Stomach smooth muscle (tissue), 2 donors: ENCODE data around the gene ADARB2.

ENCODE experiments used
- H3K27ac ChIP-seq: one replicate; pipeline ENCODE4 v1.7.0; 2013; ENCODE audit warnings: mild to moderate bottlenecking, low read length, inconsistent platforms
- H3K27me3 ChIP-seq, 2 donors: one replicate each; pipeline ENCODE4 v1.7.0; 2013; ENCODE audit warnings: low read length in 2 of 2; ENCODE audit not compliant: insufficient read depth in 2 of 2, control insufficient read depth in 1 of 2
- H3K36me3 ChIP-seq, 2 donors: one replicate each; pipeline ENCODE4 v1.7.0; 2013; ENCODE audit warnings: low read length in 2 of 2; ENCODE audit not compliant: control insufficient read depth in 2 of 2, insufficient read depth in 2 of 2
- H3K4me1 ChIP-seq: one replicate; pipeline ENCODE4 v1.7.0; 2013; ENCODE audit warnings: low read length; ENCODE audit not compliant: control insufficient read depth, insufficient read depth
- H3K4me3 ChIP-seq, 2 donors: one replicate each; pipeline ENCODE4 v1.7.0; 2013; ENCODE audit warnings: low read length in 2 of 2
- H3K9ac ChIP-seq, 2 donors: one replicate each; pipeline ENCODE4 v1.7.0; 2013; ENCODE audit warnings: low read length in 2 of 2, mild to moderate bottlenecking in 1 of 2
- H3K9me3 ChIP-seq, 2 donors: one replicate each; pipeline ENCODE4 v1.7.0; 2013; ENCODE audit warnings: low read length in 2 of 2; ENCODE audit not compliant: control insufficient read depth in 2 of 2
- donor health status: healthy.
- donor health status: Pancreatic carcinoma.

Gene ADARB2

GRCh38 chr10:1672001-1672781 lies 65.1 kb downstream of the ADARB2 start:
- no peaks in the 10 kb centered on the region for H3K4me1 ChIP-seq
- no peak overlapping the region for H3K27ac ChIP-seq
- H3K27me3 ChIP-seq = peaks cover 0 to 5% of the 10 kb centered on the region in 2 donors
- H3K36me3 ChIP-seq = no peaks in the 10 kb centered on the region
- H3K9ac ChIP-seq = no peak overlapping the region
- no peaks in the 10 kb centered on the region for H3K9me3 ChIP-seq
- H3K4me3 ChIP-seq = no peak overlapping the region

DNA sequence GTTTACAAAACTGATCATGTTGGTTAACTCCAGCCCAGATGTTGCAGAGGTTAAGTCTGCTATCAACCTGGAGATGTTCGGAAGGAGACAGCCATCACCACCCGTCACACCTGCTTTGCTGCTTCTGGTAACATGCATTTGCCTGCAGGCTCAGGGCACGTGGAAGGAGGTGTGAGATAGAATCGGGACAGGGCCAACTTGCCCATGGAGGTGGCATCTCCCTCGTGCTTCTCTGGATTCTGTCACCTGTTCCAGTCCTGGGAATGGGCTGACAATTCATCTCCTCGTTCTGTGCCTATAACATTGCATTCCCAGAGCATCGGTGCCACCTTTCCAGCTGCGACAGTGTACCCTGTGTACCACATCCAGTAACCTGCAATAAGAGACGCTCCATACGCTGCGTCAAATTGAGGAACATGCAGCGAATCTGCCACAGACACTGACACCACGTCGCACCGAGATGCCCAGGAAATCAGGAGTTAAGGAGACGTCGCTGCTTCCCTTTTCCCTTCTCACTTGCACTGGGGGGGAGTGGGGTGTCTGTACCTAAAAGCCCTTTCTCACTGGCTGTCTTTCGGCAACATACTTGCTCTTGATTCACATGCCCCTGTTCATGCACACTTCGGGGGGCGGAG lies 65.8 kb downstream of the ADARB2 start:
- Histone ChIP-seq H3K36me3 (no peaks in the 10 kb centered on the region), H3K9me3 (no peaks in the 10 kb centered on the region), H3K4me1 (no peaks in the 10 kb centered on the region), H3K27ac (no peak overlapping the region), H3K4me3 (no peak overlapping the region), H3K27me3 (peaks cover 0 to 5% of the 10 kb centered on the region in 2 donors), H3K9ac (no peak overlapping the region)

- no peak overlapping the region for H3K27ac ChIP-seq
- H3K4me1 ChIP-seq = no peaks in the 10 kb centered on the region
- H3K4me3 ChIP-seq = no peak overlapping the region
- H3K9me3 ChIP-seq = no peaks in the 10 kb centered on the region
- H3K27me3 ChIP-seq = peaks cover 0 to 3% of the 10 kb centered on the region in 2 donors
- H3K36me3 ChIP-seq = no peaks in the 10 kb centered on the region
- no peak overlapping the region for H3K9ac ChIP-seq
These were observed 66.6 kb downstream of the ADARB2 start for GRCh38 chr10:1670541-1671365.

DNA sequence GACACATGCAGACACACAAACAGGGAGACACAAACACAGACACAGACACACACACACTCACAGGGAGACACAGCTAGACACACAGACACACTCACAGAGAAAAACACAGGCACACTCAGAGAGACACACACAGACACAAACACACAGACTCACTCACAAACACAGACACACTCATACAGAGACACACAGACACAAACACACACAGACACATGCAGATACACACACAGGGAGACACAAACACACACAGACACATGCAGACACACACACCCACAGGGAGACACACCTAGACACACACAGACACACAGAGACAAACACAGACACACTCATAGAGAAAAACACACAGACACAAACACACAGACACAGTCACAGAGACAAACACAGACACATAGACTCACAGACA lies 67.9 kb downstream of the ADARB2 start:
- H3K4me1 ChIP-seq = no peaks in the 10 kb centered on the region
- H3K4me3 ChIP-seq = no peak overlapping the region
- no peaks in the 10 kb centered on the region for H3K9me3 ChIP-seq
- no peaks in the 10 kb centered on the region for H3K36me3 ChIP-seq
- no peak overlapping the region for H3K9ac ChIP-seq
- H3K27me3 ChIP-seq = peaks cover 2% of the 10 kb centered on the region in 2 donors
- no peak overlapping the region for H3K27ac ChIP-seq

DNA sequence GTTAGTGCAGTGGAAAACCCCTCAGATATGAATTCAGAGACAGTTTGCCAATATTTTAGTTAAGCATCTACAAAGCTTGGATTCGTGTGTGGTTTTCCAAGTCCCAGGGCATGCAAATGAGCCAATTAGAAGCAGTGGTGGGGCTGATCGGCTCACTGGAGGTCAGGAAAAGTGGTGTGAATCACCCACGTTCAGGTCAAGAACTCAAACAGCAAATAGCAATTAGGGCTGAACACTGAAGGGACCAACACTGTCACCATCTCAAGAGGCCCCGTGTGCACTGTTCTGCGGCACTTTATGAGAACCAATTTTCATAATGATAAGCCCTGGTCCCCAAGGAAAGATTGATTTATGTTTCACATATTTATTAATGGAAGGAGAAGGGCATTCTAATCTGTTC lies 68.9 kb downstream of the ADARB2 start:
- Histone ChIP-seq H3K36me3 (no peaks in the 10 kb centered on the region), H3K4me3 (no peak overlapping the region), H3K9me3 (no peaks in the 10 kb centered on the region), H3K9ac (no peak overlapping the region), H3K27ac (no peak overlapping the region), H3K4me1 (no peaks in the 10 kb centered on the region), H3K27me3 (peaks cover 2 to 4% of the 10 kb centered on the region in 2 donors)

DNA sequence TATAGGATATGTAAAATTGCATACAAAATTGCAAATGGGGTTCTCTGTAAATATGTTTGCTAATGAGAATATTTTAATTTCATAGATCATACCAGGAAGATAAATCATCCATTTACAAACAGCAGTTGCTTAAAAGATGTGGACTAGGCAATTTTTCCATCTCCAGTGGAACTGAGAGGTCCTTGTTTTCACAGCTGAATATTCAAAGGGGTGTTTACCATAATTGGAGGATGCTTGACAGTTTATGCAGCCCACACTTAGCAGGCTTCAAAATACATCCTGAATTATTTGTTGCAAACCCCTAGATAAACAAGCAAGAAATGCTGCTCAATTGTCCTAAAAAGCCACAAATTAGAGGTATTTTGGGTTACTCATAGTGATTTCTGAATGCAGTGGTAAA lies 69.9 kb downstream of the ADARB2 start:
- no peak overlapping the region for H3K27ac ChIP-seq
- peaks cover 2 to 4% of the 10 kb centered on the region in 2 donors for H3K27me3 ChIP-seq
- H3K36me3 ChIP-seq = no peaks in the 10 kb centered on the region
- no peaks in the 10 kb centered on the region for H3K9me3 ChIP-seq
- H3K4me1 ChIP-seq = no peaks in the 10 kb centered on the region
- H3K4me3 ChIP-seq = no peak overlapping the region
- H3K9ac ChIP-seq = no peak overlapping the region

DNA sequence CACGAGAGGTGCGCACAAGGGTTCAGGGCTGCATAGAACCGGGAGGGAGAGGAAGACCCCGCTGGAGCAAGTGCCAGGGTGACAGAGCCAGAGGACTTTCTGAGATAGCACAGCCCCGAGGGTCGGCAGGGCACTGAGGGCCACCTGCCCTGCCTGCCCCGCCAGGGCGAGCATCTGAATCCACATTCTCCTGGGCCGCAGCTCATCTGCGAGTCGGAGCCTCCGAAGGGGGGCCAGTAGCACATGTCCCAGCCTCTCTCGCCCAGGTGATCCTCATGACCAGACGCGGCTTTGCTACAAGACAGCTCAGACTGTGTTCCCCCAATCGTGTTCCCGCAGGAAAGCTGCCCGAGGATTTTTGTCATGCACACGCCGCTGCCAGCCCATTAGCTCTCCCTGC lies 71.2 kb downstream of the ADARB2 start:
- Histone ChIP-seq H3K9me3 (no peaks in the 10 kb centered on the region), H3K9ac (no peak overlapping the region), H3K27ac (no peak overlapping the region), H3K27me3 (peaks cover 2 to 4% of the 10 kb centered on the region in 2 donors), H3K4me3 (no peak overlapping the region), H3K4me1 (no peaks in the 10 kb centered on the region), H3K36me3 (no peaks in the 10 kb centered on the region)

- Histone ChIP-seq H3K27ac (no peak overlapping the region), H3K27me3 (peaks cover 2 to 4% of the 10 kb centered on the region in 2 donors), H3K36me3 (no peaks in the 10 kb centered on the region), H3K9ac (no peak overlapping the region), H3K4me1 (no peaks in the 10 kb centered on the region), H3K4me3 (no peak overlapping the region), H3K9me3 (no peaks in the 10 kb centered on the region)
These were observed 71.6 kb downstream of the ADARB2 start for GRCh38 chr10:1665681-1666080.

- Histone ChIP-seq H3K9ac (no peak overlapping the region), H3K4me3 (no peak overlapping the region), H3K36me3 (no peaks in the 10 kb centered on the region), H3K27me3 (peaks cover 2 to 4% of the 10 kb centered on the region in 2 donors), H3K9me3 (no peaks in the 10 kb centered on the region), H3K4me1 (no peaks in the 10 kb centered on the region), H3K27ac (no peak overlapping the region)
These were observed 72.2 kb downstream of the ADARB2 start for GRCh38 chr10:1665021-1665661.

DNA sequence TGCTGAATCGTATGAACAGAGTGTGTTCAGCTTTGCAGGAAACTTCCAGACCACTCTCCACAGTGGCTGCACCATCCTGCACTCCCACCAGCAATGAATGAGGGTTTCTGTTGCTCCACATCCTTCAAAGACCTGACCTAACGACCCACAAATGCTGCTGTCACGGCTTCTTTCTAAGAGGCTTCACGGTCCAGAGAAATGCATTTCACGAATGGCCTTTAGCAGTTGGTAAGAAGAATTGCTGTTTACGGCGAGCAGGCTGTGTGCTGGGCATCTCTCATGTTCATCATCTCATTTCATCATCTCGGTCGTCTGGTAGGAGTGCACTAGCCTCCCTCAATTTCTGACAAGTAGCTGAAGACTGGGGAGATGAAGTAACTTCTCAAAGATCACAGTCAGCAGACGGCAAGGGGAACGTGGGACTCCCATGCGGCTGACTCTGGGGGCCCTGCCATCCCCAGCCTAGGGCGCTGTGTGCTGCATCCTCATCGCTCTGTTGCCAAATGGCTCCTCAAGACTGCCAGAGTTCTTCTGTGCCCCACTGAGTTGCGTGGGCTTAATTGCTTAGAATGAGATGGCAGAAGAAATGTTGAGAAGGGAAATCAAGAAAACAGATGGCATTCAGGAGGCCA lies 72.9 kb downstream of the ADARB2 start:
- Histone ChIP-seq H3K9me3 (no peaks in the 10 kb centered on the region), H3K4me3 (no peak overlapping the region), H3K27ac (no peak overlapping the region), H3K9ac (no peak overlapping the region), H3K36me3 (no peaks in the 10 kb centered on the region), H3K27me3 (peaks cover 2 to 4% of the 10 kb centered on the region in 2 donors), H3K4me1 (no peaks in the 10 kb centered on the region)
